ENCODE data around the gene LACTBL1.

The LACTBL1 gene

GRCh38 chr1:22976461-22977243 is 4.0 kb upstream of the LACTBL1 start:
- TF ChIP-seq GATA2 (IDR thresholded peaks at IDR 0.05; ENCODE audit: low read depth, low read length) (no peak), GATA3 (IDR thresholded peaks at IDR 0.05; ENCODE audit: low read depth, low read length) (no peak)

- TF ChIP-seq GATA2 (IDR thresholded peaks at IDR 0.05; ENCODE audit: low read depth, low read length), result no peak
- TF ChIP-seq GATA3 (IDR thresholded peaks at IDR 0.05; ENCODE audit: low read depth, low read length), result no peak
Observed at GRCh38 chr1:22976127-22976460, 3.4 kb upstream of the LACTBL1 start.

GRCh38 chr1:22975694-22976093 is 3.0 kb upstream of the LACTBL1 start:
- no peak for TF ChIP-seq GATA3 (IDR thresholded peaks at IDR 0.05; ENCODE audit: low read depth, low read length)
- TF ChIP-seq GATA2 (IDR thresholded peaks at IDR 0.05; ENCODE audit: low read depth, low read length), result no peak

GRCh38 chr1:22971611-22972405 is 858 bp downstream of the LACTBL1 start:
- TF ChIP-seq GATA2 (IDR thresholded peaks at IDR 0.05; ENCODE audit: low read depth, low read length) (no peak), GATA3 (IDR thresholded peaks at IDR 0.05; ENCODE audit: low read depth, low read length) (no peak)

GRCh38 chr1:22971161-22971560 is 1.5 kb downstream of the LACTBL1 start:
- TF ChIP-seq GATA3 (IDR thresholded peaks at IDR 0.05; ENCODE audit: low read depth, low read length), result no peak

- no peak for TF ChIP-seq GATA2 (IDR thresholded peaks at IDR 0.05; ENCODE audit: low read depth, low read length)
- TF ChIP-seq GATA3 (IDR thresholded peaks at IDR 0.05; ENCODE audit: low read depth, low read length), result no peak
Observed at GRCh38 chr1:22970096-22970495, 2.6 kb downstream of the LACTBL1 start.

GRCh38 chr1:22969304-22969709 is 3.4 kb downstream of the LACTBL1 start:
- TF ChIP-seq GATA3 (IDR thresholded peaks at IDR 0.05; ENCODE audit: low read depth, low read length) (no peak), GATA2 (IDR thresholded peaks at IDR 0.05; ENCODE audit: low read depth, low read length) (no peak)

GRCh38 chr1:22967833-22968232 is 4.8 kb downstream of the LACTBL1 start:
- no peak for TF ChIP-seq GATA2 (IDR thresholded peaks at IDR 0.05; ENCODE audit: low read depth, low read length)
- no peak for TF ChIP-seq GATA3 (IDR thresholded peaks at IDR 0.05; ENCODE audit: low read depth, low read length)

- TF ChIP-seq GATA3 (IDR thresholded peaks at IDR 0.05; ENCODE audit: low read depth, low read length), result no peak
- TF ChIP-seq GATA2 (IDR thresholded peaks at IDR 0.05; ENCODE audit: low read depth, low read length), result no peak
Observed at GRCh38 chr1:22966309-22966708, 6.4 kb downstream of the LACTBL1 start.

GRCh38 chr1:22963044-22963677 is 9.5 kb downstream of the LACTBL1 start:
- TF ChIP-seq GATA3 (IDR thresholded peaks at IDR 0.05; ENCODE audit: low read depth, low read length) (no peak), GATA2 (IDR thresholded peaks at IDR 0.05; ENCODE audit: low read depth, low read length) (no peak)

- TF ChIP-seq GATA2 (IDR thresholded peaks at IDR 0.05; ENCODE audit: low read depth, low read length) (no peak), GATA3 (IDR thresholded peaks at IDR 0.05; ENCODE audit: low read depth, low read length) (no peak)
Observed at GRCh38 chr1:22962558-22962957, 10.1 kb downstream of the LACTBL1 start.

- TF ChIP-seq GATA2 (IDR thresholded peaks at IDR 0.05; ENCODE audit: low read depth, low read length) (no peak), GATA3 (IDR thresholded peaks at IDR 0.05; ENCODE audit: low read depth, low read length) (no peak)
Observed at GRCh38 chr1:22959545-22960360, 12.9 kb downstream of the LACTBL1 start.

GRCh38 chr1:22958556-22958955 is 14.1 kb downstream of the LACTBL1 start:
- TF ChIP-seq GATA3 (IDR thresholded peaks at IDR 0.05; ENCODE audit: low read depth, low read length) (no peak), GATA2 (IDR thresholded peaks at IDR 0.05; ENCODE audit: low read depth, low read length) (no peak)

GRCh38 chr1:22957066-22957465 is 15.6 kb downstream of the LACTBL1 start:
- TF ChIP-seq GATA3 (IDR thresholded peaks at IDR 0.05; ENCODE audit: low read depth, low read length), result no peak
- TF ChIP-seq GATA2 (IDR thresholded peaks at IDR 0.05; ENCODE audit: low read depth, low read length), result no peak
